Thymus (tissue), 11 donors: ENCODE results near the gene TCP11. TPM values are rescaled to one million over a fixed set of nuclear protein-coding genes. Genes with fewer than 3 reads are reported as not detected.

Experiments used
- DNase-seq, 9 donors: peaks; one replicate each; pipeline ENCODE4 v3.0.0-alpha.2; 2013; ENCODE audit warnings: low spot score in 9 of 9, low read depth in 6 of 9, missing footprints in 1 of 9
- H3K27ac ChIP-seq, 2 donors: one replicate each; pipeline ENCODE4 v1.5.1; 2013; ENCODE audit warnings: control low read depth in 1 of 2, low read depth in 1 of 2, low read length in 1 of 2, mild to moderate bottlenecking in 1 of 2, moderate library complexity in 1 of 2
- H3K27me3 ChIP-seq, 2 donors: one replicate each; pipeline ENCODE4 v1.5.1; 2013; ENCODE audit warnings: low read length in 1 of 2; ENCODE audit not compliant: control insufficient read depth in 2 of 2, insufficient read depth in 1 of 2
- H3K36me3 ChIP-seq, 2 donors: one replicate each; pipeline ENCODE4 v1.5.1; 2013; ENCODE audit warnings: low read length in 1 of 2, mild to moderate bottlenecking in 1 of 2, moderate library complexity in 1 of 2; ENCODE audit not compliant: control insufficient read depth in 2 of 2, insufficient read depth in 2 of 2
- H3K4me1 ChIP-seq, 2 donors: one replicate each; pipeline ENCODE4 v1.5.1; 2013; ENCODE audit warnings: low read length in 2 of 2; ENCODE audit not compliant: control insufficient read depth in 2 of 2, insufficient read depth in 2 of 2
- H3K4me3 ChIP-seq, 2 donors: one replicate each; pipeline ENCODE4 v1.5.1; 2013; ENCODE audit warnings: low read length in 2 of 2, control low read depth in 1 of 2, mild to moderate bottlenecking in 1 of 2
- H3K9me3 ChIP-seq, 2 donors: one replicate each; pipeline ENCODE4 v1.5.1; 2013; ENCODE audit warnings: low read length in 1 of 2, mild to moderate bottlenecking in 1 of 2; ENCODE audit not compliant: control insufficient read depth in 2 of 2, insufficient read depth in 1 of 2
- WGBS: extraction: QIAGEN DNeasy Blood & Tissue Kit; methylation state at CpG from one replicate; pipeline ENCODE4 v1.1.7; 2013; 5-methylcytosine and 5-hydroxymethylcytosine counted together
- polyA plus RNA-seq: library from polyadenylated mRNA; stranded (reverse); fragments of 200-250 nt; gene quantifications from one replicate; pipeline ENCODE4 v1.2.3, GENCODE V29; 2013
- total RNA-seq: library from RNA; stranded (reverse); fragments of 120-200 nt; gene quantifications from one replicate; pipeline ENCODE4 v1.2.4, GENCODE V29; 2013
- donor health status: healthy.

Gene TCP11
- total and polyA plus RNA-seq, 2 donors = 0.30 to 0.33 TPM

DNA sequence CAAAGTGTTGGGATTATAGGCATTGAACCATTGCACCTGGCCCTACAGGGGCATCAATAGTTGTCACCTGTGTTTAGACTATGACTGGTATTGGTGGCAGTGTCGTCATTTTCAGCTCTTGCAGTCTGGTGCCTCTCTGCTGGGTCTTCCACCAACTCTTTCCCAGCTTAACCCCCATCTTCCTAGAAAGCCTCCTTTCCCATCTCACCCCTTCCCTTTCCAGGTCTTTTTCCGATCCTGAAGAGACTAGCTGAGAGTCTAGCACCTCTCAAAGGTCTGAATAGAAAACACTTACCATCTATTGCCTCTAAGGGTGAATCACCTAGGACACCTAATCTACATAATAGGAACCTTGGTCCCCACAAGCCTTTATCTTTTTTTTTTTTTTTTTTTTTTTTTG, 71.0 kb downstream of the TCP11 start:
- Histone ChIP-seq H3K27me3 (no peaks in the 10 kb centered on the region), H3K4me3 (no peak overlapping the region), H3K4me1 (no peaks in the 10 kb centered on the region), H3K9me3 (no peaks in the 10 kb centered on the region), H3K27ac (no peak overlapping the region), H3K36me3 (peaks cover 8 to 28% of the 10 kb centered on the region in 2 donors)
- DNase-seq = no peak
- 98% methylated on average over 2 of the region's 2 CpGs for WGBS

DNA sequence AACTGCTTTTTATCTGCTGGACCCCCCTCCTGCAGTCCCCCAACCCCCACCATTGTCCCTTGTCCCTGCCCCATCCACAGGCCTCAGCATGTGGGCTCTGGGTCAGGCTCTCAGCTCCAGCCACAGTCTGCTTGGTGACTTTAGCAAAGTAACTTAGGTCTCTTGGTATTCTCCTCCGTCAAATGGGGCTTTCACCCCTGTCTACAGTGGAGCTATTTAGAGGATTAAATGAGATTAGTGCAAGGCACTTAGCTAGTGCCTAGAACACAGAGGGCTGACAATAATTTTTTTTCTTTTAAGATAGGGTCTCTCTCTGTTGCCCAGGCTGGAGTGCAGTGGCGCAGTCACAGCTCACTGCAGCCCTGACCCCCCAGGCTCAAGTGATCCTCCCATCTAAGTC, 71.9 kb downstream of the TCP11 start:
- H3K9me3 ChIP-seq = no peaks in the 10 kb centered on the region
- no peak for DNase-seq
- H3K4me1 ChIP-seq = peaks cover 0 to 1% of the 10 kb centered on the region in 2 donors
- H3K27ac ChIP-seq = no peak overlapping the region
- no peaks in the 10 kb centered on the region for H3K27me3 ChIP-seq
- peaks cover 8 to 28% of the 10 kb centered on the region in 2 donors for H3K36me3 ChIP-seq
- WGBS = over 99% methylated on average over 2 of the region's 2 CpGs
- H3K4me3 ChIP-seq = no peak overlapping the region

DNA sequence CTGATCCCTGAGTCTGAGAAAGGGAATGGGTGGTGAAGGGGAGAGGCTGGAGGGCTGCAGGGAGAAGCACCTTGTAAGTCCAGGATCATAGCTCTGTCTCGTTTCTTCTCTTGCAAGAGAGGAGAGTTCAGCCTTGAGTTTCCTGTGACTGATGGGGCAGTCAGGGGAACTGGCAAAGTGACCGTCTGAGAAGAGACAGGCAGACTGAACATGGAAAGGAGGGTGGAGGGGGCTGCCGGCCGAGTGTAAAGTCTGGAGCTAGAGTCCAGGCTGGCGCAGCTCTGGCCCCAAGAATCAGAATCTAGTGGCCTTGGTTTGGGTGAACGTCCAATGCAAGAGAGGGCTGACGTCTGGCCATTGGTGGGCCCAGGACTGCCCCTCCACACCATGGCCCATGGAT, 72.5 kb downstream of the TCP11 start:
- Histone ChIP-seq H3K4me1 (peaks cover 0 to 7% of the 10 kb centered on the region in 2 donors), H3K27me3 (no peaks in the 10 kb centered on the region), H3K4me3 (no peak overlapping the region), H3K27ac (no peak overlapping the region), H3K36me3 (peaks cover 8 to 28% of the 10 kb centered on the region in 2 donors), H3K9me3 (no peaks in the 10 kb centered on the region)
- 98% methylated on average over 7 of the region's 7 CpGs for WGBS
- DNase-seq = no peak

DNA sequence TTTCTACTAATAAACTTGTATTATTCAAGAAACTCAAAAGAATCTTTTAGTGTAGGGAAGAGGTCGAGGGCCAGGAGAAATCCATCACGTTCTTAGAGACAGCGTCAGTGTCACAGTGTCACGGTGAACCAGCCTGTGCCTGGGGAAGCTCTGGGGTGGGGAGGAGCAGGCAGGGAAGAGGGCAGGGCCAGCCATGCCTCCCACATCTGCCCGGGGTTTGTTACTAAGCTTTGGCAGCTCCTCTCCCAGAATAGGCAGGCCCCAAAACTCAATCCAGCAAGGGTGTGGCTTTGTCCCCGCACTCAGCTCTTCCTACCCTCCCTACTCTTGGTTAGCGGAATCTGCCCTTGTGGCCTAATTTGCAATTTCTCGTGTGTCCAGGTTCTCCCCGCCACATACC, 72.9 kb downstream of the TCP11 start:
- no peaks in the 10 kb centered on the region for H3K9me3 ChIP-seq
- peaks cover 5 to 28% of the 10 kb centered on the region in 2 donors for H3K36me3 ChIP-seq
- DNase-seq = no peak
- peaks cover under 1 to 12% of the 10 kb centered on the region in 2 donors for H3K4me1 ChIP-seq
- H3K27ac ChIP-seq = no peak overlapping the region
- no peaks in the 10 kb centered on the region for H3K27me3 ChIP-seq
- H3K4me3 ChIP-seq = no peak overlapping the region
- WGBS = 90% methylated on average over 9 of the region's 9 CpGs

Other genes starting within 250 kb of the TCP11 start
- 0.09 TPM for gene SCUBE3, start 72.6 kb upstream of the TCP11 start, total RNA-seq
- 0.14 TPM for gene SCUBE3, start 72.6 kb upstream of the TCP11 start, polyA plus RNA-seq
- gene ZNF76, start 118.4 kb upstream of the TCP11 start, total RNA-seq = 13.9 TPM
- gene ZNF76, start 118.4 kb upstream of the TCP11 start, polyA plus RNA-seq = 32.0 TPM
- 75.7 TPM for gene DEF6, start 156.5 kb upstream of the TCP11 start, total RNA-seq
- gene DEF6, start 156.5 kb upstream of the TCP11 start, polyA plus RNA-seq = 148 TPM
- gene PPARD, start 201.2 kb upstream of the TCP11 start, total RNA-seq = 2.3 TPM
- gene PPARD, start 201.2 kb upstream of the TCP11 start, polyA plus RNA-seq = 15.8 TPM